GM19193 (cell line): ENCODE measurements around the gene GRIA4.

Experiments used
- POLR2A ChIP-seq: IDR thresholded peaks from 4 replicates; pipeline ENCODE4 v1.6.1; 2011; ENCODE audit not compliant: insufficient read depth, insufficient read length; ENCODE audit errors: extremely low read depth

The GRIA4 gene

GRCh38 chr11:105619556-105619955 is 9.7 kb downstream of the GRIA4 start:
- no peak for TF ChIP-seq POLR2A

GRCh38 chr11:105622016-105622415 is 12.1 kb downstream of the GRIA4 start:
- TF ChIP-seq POLR2A: no peak

DNA sequence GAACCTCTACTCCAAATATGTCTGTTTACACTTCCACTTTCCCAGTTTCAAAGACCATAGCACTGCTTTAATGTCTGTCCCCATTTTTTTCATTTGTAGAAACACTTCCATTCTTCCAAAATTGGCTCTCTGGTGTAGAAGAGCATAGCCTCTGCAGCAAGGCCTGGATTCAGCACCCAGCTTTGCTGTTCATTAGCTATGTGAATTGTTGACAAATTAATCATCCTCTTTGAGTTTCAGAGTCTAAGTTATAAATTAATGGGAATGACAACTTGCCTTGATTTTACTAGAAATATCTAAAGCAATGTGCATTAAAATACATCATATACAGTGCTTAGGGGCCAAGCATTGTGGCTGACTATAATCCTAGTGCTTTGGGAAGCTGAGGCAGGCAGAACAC is 22.4 kb downstream of the GRIA4 start:
- TF ChIP-seq POLR2A: no peak

DNA sequence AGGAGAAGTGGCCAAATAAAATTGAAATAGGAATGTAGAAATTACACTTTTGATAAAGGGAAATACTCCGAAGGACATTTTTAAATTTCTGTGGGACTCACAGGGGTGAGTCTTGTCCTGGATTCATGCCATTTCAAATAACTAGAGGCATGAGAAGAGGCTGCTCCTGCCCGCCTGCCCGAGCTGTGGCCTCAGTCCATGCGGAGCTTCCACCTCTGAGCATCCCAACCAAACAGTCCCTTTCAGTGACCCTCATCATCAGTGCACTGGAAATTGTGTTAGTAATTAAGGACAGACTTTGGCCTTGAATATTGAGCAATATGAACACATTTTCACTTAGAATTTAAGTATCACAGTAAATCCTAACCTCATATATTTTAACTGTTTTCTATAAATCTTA is 25.6 kb downstream of the GRIA4 start:
- no peak for TF ChIP-seq POLR2A

- TF ChIP-seq POLR2A: no peak
Measured at GRCh38 chr11:105636496-105636895, 26.6 kb downstream of the GRIA4 start.

- TF ChIP-seq POLR2A: no peak
Measured at GRCh38 chr11:105639527-105639926, 29.7 kb downstream of the GRIA4 start.

- TF ChIP-seq POLR2A: no peak
Measured at GRCh38 chr11:105641433-105641832, 31.6 kb downstream of the GRIA4 start.

DNA sequence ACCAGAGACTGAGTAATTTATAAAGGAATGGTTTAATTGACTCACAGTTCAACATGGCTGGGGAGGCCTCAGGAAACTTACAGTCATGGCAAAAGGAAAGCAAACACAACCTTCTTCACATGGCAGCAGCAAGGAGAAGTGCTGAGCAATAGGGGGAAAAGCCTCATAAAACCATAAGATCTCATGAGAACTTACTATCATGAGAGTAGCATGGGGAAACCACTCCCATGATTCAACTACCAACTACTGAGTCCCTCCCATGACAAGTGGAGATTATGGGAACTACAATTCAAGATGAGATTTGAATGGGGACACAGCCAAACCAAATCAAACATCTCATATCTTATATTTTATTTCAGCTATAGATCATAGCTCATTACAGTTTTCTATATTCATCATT is 33.0 kb downstream of the GRIA4 start:
- TF ChIP-seq POLR2A: no peak

DNA sequence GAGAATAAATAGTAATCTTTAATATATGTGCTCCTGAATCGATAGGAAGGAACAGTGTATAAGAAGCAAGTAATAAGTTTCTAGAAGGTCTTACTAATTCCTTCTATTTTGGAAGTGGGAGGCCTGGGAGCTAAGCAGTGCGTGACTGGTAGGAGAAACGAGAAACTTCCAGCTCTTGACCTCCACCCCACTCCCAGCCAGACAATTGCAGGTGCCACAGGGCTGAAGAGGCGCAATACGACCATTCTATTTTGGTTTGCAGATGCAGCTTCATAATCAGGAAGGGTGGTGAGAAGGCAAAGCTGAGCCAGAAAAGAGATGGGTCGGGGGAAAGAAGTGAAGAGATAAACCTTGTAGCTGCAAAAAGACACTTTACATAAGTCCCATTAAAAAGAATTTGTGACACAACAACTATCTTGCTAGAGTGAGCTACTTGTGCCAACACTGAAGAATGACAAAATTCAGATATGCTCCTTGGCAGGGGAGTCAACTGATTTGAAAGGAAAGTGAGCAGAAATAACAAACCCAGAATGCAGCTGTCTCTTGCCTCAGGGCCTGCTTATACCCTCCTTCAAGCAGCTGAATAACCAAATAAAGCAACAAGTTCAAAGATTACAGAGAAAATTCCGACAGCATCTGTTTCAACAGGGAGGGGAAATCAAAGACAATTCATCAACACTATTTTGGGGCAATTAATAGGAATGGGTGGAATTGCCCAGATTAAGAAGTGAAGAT is 35.1 kb downstream of the GRIA4 start:
- no peak for TF ChIP-seq POLR2A

GRCh38 chr11:105647780-105648179 is 37.9 kb downstream of the GRIA4 start:
- no peak for TF ChIP-seq POLR2A

GRCh38 chr11:105648762-105649161 is 38.9 kb downstream of the GRIA4 start:
- TF ChIP-seq POLR2A: no peak

DNA sequence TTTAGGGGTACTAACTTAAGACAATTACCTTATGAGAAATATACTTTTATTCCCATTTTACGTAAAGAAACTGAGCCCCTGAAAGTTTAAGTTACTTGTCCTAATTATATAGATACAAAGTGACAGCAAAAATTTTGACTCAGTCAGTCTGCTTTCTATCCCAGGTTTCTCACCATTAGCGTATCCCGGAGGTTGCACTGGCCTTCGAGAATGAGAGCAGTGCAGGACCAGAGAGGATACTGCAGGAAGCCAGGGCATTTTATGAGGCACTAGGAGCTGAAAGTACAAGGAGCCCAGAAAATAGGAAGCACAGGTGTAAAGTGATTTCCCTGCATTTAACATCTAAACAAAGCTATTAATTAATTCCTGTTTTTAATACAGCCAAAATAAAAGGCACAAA is 55.4 kb downstream of the GRIA4 start:
- no peak for TF ChIP-seq POLR2A

DNA sequence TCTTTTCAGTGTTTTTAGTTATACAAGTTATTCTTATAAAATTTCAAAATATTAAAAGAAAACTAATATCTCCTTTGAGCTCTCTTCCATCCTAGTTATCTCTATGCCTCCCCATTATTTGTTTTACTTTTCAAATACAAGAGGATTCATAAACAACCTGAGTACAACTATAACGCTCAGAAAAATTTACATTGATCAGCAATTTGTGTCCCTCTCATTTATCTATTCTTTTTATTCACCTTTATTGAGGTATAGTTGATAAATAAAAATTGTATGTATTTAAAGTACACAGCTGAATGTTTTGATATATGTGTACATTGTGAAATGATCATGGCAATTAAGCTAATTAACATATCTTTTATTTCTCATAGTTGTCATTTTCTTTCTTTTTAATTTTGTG is 57.6 kb downstream of the GRIA4 start:
- TF ChIP-seq POLR2A: no peak

DNA sequence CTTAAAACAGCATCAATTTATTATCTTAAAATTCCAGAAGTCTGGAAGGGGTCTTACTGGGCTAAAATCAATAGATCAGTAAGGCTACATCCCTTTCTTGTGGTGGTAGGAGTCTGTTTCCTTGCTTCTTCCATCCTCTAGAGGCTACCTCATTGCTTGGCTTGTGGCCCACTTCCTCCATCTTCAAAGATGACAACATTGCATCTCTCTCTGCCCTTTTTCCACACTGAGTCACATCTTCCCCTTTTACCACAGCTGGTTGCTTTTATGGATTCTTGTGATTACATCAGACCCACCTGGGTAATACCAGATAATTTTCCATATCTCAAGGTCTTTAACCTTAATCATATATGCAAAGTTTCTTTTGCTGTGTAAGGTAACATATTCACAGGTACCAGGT is 60.9 kb downstream of the GRIA4 start:
- no peak for TF ChIP-seq POLR2A

- no peak for TF ChIP-seq POLR2A
Measured at GRCh38 chr11:105673089-105673488, 63.2 kb downstream of the GRIA4 start.

DNA sequence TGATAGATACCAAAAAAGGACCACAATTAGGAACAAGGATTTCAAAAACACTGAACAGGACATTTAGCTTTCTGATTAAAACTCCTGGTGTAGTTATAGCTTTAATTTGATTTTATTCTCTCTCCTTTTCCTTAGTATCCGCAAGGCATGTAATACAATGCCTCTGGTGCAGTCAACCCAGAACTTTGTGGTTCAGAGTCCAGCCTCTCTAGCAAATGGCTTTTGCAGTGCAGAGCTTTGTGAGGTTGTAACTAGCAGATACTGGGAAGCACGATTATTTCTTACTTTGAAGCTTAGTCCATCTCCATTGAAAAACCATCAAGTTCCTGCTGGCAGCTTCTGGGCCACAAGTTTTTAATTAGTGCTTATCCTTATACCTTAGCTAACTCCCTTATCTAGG is 79.8 kb downstream of the GRIA4 start:
- no peak for TF ChIP-seq POLR2A

GRCh38 chr11:105690467-105690866 is 80.6 kb downstream of the GRIA4 start:
- no peak for TF ChIP-seq POLR2A
